ENCODE measurements around the gene NR4A3. TPM values are rescaled to one million over a fixed set of nuclear protein-coding genes. Genes with fewer than 3 reads are reported as not detected.
A peak's percentile ranks its signal among the peaks of the same experiment; 100 is the strongest.

NR4A3 gene
- total and polyA plus RNA-seq, 9 of the 15 experiments (the other 6 are each of a cell fraction or from before 2014, with no cell fraction given): 0.04 to 0.07 TPM; not detected in 7

GRCh38 chr9:99906403-99907207 lies 84.9 kb downstream of the NR4A3 start, which contains the start of gene STX17 (continued):
- no peak; a peak in 1 of 4 replicates for TF ChIP-seq RAD21 (CRISPR knock-in tag; conservative IDR thresholded peaks at IDR 0.05 in 1 of 2, IDR thresholded peaks at IDR 0.05 in 1 of 2)
- no peak for TF ChIP-seq ZFP36 (IDR thresholded peaks at IDR 0.05; ENCODE audit: low read depth, low read length, partially characterized antibody)
- TF ChIP-seq, protein P1, sequence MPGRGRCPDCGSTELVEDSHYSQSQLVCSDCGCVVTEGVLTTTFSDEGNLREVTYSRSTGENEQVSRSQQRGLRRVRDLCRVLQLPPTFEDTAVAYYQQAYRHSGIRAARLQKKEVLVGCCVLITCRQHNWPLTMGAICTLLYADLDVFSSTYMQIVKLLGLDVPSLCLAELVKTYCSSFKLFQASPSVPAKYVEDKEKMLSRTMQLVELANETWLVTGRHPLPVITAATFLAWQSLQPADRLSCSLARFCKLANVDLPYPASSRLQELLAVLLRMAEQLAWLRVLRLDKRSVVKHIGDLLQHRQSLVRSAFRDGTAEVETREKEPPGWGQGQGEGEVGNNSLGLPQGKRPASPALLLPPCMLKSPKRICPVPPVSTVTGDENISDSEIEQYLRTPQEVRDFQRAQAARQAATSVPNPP (IDR thresholded peaks at IDR 0.05; ENCODE audit: borderline replicate concordance, insufficient read depth, insufficient read length): no peak
- no peak for TF ChIP-seq HDAC6 (IDR thresholded peaks at IDR 0.05; ENCODE audit: low read depth, low read length)
- TF ChIP-seq CHAMP1 (IDR thresholded peaks at IDR 0.05): no peak
- no peak for TF ChIP-seq MYNN (IDR thresholded peaks at IDR 0.05)
- no peak for TF ChIP-seq MYNN (CRISPR knock-in tag; IDR thresholded peaks at IDR 0.05)
- TF ChIP-seq FOXM1 (IDR thresholded peaks at IDR 0.05; ENCODE audit: low read depth): no peak
- no peak for TF ChIP-seq FOXM1 (CRISPR knock-in tag; IDR thresholded peaks at IDR 0.05; ENCODE audit: low read depth)
- no peak for TF ChIP-seq TARDBP (IDR thresholded peaks at IDR 0.05)
- no peak for TF ChIP-seq RFX5 (IDR thresholded peaks at IDR 0.05; ENCODE audit: low read depth, low read length)
- peak; percentile 89 for TF ChIP-seq POLR2G (IDR thresholded peaks at IDR 0.05; ENCODE audit: low read depth, low read length)
- peak; percentile 68 to 88; a peak in 3 of 4 replicates for TF ChIP-seq UBTF (IDR thresholded peaks at IDR 0.05; ENCODE audit: borderline replicate concordance in 1 of 2, low read depth in 2 of 2, low read length in 2 of 2)
- TF ChIP-seq FOXJ3 (CRISPR knock-in tag; IDR thresholded peaks at IDR 0.05): no peak
- TF ChIP-seq, protein P2, sequence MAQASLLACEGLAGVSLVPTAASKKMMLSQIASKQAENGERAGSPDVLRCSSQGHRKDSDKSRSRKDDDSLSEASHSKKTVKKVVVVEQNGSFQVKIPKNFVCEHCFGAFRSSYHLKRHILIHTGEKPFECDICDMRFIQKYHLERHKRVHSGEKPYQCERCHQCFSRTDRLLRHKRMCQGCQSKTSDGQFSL (CRISPR knock-in tag; IDR thresholded peaks at IDR 0.05): no peak
- TF ChIP-seq, protein P2 (tag; IDR thresholded peaks at IDR 0.05): no peak
- TF ChIP-seq, protein P3, sequence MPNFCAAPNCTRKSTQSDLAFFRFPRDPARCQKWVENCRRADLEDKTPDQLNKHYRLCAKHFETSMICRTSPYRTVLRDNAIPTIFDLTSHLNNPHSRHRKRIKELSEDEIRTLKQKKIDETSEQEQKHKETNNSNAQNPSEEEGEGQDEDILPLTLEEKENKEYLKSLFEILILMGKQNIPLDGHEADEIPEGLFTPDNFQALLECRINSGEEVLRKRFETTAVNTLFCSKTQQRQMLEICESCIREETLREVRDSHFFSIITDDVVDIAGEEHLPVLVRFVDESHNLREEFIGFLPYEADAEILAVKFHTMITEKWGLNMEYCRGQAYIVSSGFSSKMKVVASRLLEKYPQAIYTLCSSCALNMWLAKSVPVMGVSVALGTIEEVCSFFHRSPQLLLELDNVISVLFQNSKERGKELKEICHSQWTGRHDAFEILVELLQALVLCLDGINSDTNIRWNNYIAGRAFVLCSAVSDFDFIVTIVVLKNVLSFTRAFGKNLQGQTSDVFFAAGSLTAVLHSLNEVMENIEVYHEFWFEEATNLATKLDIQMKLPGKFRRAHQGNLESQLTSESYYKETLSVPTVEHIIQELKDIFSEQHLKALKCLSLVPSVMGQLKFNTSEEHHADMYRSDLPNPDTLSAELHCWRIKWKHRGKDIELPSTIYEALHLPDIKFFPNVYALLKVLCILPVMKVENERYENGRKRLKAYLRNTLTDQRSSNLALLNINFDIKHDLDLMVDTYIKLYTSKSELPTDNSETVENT (CRISPR knock-in tag; IDR thresholded peaks at IDR 0.05): peak; percentile 55; the same call in 1 of the 2 replicates
- peak; percentile 63; the same call in 1 of the 2 replicates for TF ChIP-seq MBD2 (IDR thresholded peaks at IDR 0.05; ENCODE audit: borderline replicate concordance, low read depth)
